Ishikawa (cell line): Measurements from ENCODE around the gene NPTN.

Experiments used
- EGR1 ChIP-seq: IDR thresholded peaks from 2 replicates; pipeline ENCODE4 v1.6.1; 2012
- EP300 ChIP-seq: IDR thresholded peaks from 2 replicates; pipeline ENCODE4 v1.6.1; 2012; ENCODE audit warnings: borderline replicate concordance
- FOXM1 ChIP-seq: IDR thresholded peaks from 2 replicates; pipeline ENCODE4 v1.6.1; 2012; ENCODE audit warnings: low read depth, borderline replicate concordance
- RAD21 ChIP-seq: IDR thresholded peaks from 2 replicates; pipeline ENCODE4 v1.6.1; 2012; ENCODE audit warnings: low read depth
- YY1 ChIP-seq: IDR thresholded peaks from 2 replicates; pipeline ENCODE4 v1.6.1; 2012; ENCODE audit warnings: low read depth
- ZBTB7A ChIP-seq: IDR thresholded peaks from 2 replicates; pipeline ENCODE4 v1.6.1; 2012; ENCODE audit warnings: low read depth

- TF ChIP-seq EP300: no peak
- no peak for TF ChIP-seq YY1
- TF ChIP-seq ZBTB7A: no peak
- TF ChIP-seq RAD21: no peak
- no peak for TF ChIP-seq FOXM1
- TF ChIP-seq EGR1: no peak
Observed at GRCh38 chr15:73617301-73617831, 15.8 kb downstream of the NPTN start.
